ENCODE results near the gene GRID1.

The GRID1 gene

DNA sequence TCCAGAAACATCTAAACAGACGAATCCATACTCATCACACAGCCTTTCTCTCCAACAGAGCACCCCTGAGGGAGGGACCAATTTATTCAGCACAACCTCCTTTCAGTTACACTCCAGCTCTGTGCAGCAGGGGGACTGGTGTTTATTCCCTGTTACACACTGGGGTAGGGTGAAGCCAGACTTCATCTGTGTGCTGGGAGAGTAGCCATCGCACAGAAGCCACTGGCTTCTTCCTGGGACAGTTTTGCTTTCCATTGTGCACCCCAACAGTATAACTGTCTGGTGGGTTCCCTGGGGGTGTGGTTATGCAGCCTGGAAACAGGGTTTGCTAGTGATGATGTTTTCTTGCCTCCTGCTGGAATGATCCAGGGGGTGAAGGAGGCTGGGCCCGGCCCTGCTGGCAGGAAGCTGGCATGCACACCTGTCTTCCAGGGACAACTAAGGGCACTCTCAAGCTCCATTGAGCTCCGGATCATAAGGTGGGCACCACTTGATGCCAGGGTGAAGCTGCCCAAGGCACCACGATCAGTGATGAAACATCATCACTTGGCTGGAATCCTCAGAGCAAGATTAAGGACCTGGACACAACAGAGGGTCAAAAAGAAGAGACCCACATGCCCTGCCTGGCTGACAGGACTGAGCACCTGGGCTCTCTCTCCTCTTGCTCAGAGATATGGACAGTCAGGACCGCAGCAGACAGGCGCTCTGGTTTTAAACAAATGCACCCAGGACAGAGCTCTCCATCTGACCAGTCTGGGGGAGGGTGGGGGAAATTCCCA lies 293.2 kb downstream of the GRID1 start:
- DNase-seq: no peak

DNA sequence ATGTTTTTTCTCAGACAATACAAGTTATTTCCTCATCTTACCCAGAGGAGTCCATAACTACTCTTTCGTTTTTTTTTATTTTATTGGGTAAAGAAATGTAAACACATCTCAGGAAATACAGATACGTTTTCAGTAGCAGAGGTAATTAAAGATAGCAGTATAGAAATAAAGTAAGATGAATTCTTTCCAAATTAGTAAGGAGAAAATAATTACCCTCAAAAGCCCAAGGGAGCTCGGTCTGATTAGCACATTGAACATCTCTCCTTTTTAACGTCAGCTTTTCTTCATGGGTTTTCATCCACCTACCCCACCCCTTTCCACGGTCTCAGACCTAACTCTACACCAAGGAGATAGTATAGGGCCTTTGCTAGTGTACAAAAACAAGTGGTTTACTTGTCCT lies 294.2 kb downstream of the GRID1 start:
- no peak for DNase-seq

DNA sequence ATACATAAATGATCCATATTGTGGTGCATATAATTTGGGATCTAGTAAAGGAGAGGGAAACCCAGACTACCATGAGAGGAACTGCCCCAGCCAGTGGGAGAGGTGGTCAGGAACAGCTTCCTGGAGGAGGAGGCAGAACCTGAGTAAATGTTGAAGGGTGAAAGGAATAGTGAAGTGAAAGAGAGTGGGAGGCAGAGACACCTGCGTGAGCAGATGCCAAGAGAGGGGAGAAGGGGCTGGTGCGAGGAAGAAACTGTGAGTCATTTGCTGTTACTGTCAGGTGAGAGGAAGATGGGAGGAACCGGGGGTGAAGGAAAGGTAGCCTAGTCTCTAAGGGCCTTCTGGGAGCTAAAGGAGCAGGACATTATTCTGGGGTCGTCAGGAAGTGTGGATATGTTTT lies 294.8 kb downstream of the GRID1 start:
- DNase-seq: no peak

DNA sequence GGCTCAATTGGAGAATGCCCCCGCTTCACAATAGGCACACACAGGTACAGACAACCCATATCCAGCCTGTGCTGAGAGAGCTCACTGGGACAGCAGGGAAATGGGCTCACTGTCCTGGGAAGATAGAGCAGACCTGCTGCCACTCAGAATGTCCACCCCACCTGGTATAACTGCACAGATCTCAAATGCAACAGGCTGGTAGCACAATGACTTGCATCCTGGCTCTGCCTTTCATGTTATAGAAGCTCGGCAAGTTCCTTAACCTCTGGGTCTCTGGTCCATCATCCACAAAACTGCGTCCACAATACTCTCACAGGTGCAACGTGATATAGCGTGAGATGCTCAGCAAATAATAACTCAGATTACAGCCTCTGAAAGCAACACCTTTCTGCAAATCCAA lies 295.4 kb downstream of the GRID1 start:
- DNase-seq: no peak

DNA sequence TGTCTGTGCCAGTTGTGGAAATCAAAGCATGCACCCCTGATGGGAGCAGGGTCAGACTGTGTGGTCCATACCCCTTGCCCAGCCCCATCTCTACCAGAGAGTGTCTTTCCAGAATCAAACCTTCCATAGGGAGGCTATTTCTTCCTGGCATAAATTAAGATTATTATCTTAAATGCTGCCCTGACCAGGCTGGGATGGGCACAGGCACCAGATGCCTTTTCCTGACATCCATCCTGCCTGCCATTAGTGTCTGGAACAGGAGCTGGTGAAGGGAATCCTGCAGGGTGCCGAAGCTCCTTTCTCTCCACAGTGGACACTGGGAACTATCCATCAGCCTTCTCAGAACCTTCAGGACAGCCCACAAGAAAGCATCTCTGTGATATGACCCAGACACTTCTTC lies 296.3 kb downstream of the GRID1 start:
- DNase-seq: no peak

DNA sequence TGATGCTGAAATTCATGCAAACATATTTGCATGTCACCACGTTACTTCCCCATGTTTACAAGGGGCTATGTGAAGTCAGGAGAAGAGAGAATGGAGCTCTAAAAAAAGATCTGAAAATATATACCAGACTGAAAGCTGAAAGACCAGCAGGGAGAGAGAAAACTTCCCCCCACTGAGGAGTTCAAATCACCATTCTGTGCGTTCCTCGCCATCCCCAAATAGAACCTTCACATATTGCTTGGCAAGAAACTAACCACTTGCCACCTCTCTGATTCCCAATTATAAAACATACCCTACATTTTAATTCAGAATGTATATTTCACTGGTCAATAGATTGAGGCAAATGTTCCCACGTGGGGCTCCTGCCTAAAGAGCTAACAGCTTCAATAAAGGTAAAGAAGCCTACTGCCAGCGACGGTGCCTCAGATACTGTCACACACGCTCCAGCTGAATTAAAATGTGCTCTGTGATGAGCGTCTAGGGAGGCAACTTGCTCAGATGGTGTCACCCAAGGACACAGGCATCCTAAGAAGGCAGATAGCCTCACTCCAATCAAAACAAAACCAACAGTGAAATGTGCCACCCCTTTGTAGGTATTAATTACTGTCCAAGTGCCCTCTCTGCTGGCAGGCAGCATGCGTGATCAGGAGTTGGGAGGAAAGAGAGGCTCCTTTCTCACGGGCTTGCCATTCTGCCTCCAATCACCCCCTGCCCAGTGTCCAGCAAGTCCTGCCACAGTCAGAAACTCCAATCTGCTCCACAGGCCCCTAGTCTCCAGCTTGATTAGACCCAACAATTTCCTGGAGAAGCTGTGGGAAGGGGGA lies 298.2 kb downstream of the GRID1 start:
- DNase-seq: no peak

DNA sequence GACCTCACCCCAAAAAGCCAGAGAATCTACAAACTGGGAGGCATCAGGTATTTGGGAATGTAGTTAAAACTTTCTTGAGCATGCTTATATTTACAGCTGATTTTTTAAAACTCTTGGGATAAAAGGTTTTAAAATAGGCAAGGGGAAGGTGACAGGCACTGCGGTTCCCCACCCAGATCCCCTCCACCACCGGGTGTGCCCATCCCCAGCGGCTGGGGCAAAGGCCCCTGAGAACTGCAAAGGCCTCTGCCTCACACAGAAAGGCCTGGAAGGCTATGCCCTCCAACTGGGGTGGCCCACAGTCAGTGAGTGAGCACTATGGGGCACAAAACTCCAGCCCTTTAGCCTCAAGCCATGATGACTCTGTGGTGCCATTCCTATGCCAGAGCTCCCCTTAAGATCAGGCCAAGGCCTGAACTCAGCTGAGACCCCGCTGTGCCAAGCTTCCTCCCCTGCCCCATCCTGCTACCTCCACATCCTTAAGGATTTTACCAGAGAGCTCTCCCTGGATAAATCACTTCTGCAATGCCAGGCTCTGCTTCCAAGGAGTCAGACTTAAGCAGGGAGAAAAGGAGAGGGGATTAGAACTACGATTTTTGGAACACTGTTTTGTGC lies 299.1 kb downstream of the GRID1 start:
- no peak for DNase-seq

DNA sequence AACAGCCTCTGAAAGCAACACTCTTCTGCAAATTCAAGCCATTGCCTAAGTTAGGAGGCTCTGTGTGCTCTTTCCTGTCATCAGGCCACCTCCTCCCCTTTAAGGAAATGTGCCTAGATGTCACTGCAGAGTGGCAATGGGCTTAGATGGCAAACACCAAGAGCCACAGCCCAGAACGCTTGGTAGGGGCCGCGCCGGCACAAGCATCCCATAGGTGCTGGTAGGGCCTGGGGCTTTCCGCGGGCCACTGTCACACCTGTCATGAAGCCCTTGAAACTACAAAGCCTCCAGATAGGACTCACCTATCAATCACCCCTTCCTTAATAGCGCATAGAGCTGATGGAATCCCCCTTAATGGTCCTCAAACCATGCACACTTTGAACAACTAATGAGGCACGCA lies 299.9 kb downstream of the GRID1 start:
- DNase-seq: no peak

DNA sequence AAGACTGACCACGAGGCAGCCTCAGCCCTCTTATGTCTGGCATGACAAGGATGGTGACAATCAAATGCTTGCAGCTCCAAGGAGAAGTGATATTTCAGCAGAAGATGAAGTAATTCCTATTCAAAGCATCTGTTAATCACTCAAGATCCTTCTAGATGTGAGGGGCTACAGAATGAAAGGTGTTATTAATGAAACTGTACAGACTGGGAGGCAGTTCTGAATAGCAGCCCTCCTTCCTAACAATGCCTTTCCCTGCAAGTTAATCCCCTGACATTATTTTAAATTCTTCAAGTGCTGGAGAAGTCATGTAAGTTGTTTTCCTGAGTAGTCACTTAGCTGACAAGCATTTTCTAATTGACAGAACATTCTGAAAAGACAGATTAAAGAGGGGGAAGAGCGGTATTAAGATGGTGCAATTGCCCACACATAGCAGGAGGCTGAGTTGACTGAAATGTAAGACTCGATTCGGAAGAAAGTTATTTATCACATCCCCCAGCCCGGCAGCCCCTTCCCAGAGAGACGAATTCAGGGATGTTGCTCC lies 300.8 kb downstream of the GRID1 start:
- DNase-seq: no peak

DNA sequence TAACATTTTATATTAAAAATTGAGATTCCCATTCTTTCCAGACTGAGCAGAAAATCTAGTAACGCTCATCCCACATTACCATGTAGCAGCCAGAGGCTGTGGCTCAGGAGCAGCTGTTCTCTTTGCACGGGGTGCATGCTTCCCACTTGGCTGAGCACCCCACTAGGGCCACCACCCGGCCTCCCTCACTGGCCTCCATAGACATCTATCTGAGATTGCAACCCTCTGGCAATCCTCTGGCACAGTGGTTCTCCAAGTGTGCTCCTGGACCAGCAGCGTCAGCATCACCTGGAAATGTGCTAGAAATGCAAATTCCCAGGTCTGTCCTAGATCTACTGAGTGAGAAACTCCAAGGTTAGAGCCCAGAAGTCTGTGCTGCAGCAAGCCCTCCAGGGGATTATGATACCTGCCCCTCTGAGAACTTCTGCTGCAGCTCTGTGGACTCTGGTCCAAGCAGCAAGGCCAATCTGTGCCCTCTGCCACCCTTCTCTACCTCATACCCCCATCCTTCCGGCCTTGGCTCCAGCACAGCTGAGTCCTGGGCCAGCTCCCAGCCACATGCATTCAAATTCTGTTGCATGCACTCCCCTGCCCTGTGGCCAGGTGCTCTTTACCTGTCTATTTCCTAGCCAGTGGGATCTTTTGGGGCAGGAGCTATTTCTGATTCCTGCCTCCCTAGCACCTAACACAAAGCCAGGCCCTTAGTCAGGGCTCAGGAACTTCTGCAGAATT lies 301.5 kb downstream of the GRID1 start:
- no peak for DNase-seq

DNA sequence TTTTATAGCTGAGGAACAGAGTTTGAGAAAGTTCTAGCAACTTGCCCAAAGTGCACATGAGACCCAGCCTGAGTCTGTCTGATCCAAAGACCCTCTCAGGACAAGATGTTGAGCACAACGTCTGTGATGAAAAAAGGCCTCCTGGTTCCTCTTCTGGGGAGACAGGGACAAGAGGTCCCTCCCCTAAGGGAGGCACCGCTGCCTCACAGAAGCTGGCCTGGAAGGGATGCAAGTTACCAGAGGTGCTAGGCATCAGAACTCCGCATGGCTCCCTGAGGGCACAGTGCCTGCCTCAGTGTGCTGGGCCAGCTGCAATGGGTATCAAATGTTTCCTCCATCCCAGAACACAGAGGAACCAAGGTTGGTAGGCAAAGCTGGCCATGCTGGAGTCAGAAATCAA lies 302.4 kb downstream of the GRID1 start:
- DNase-seq: no peak

DNA sequence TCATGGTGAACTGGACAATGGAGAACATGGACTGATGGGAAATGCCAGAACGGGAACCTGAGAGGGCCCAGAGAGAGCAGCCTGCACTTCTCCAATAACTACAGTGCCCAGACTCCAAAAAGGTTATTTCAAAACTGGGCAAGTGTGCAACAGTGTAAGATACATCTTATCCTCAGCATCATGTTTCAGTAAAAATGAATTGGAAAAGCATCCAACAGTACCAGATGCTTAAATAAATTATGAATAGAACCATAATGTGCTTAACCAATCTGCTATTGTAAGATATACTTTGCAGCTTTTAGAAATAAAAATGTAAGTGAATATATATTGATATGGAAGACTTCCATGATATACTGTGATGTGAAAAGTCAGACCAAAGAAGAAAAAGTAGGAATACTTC lies 303.3 kb downstream of the GRID1 start:
- no peak for DNase-seq

DNA sequence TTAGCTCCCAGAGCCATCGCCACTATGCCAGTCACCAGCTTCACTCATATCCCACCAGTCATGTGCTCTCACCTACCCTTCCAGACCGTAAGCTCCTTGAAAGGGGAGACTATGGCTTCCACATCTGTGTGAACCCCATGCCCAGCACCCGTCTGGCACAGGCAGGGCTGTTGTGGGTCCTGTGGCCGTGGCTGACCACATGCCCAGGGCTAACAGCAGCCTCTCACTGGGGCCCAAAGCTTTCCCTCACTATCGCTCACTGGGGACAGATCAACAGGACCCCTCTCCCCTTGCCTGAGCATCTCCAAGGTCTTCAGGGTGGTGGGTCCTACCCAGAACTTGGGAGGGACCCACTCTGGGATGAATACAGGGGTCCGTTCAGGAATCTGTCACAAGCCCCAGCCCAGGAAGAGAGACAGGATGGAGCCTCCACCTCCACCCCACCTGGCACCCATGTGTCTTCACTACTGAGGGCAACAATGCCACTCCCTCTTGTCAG lies 303.9 kb downstream of the GRID1 start:
- DNase-seq: no peak

DNA sequence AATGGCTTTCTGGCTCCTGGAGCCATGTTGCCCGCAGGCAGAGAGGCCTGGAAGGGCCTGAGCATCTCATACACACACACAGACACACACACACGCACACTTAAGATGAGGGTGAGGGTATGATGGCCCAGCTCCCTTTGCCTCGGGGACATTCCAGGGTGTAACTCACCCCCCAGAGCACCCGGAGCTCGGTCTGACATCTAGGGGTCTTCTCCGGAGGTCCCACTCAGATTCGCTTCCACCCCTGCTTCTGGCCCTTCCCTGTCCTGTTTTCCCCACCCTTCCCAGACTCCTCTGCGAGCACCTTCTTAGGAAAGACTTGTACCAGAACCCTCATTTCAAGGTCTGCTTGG lies 304.4 kb downstream of the GRID1 start:
- DNase-seq: no peak

DNA sequence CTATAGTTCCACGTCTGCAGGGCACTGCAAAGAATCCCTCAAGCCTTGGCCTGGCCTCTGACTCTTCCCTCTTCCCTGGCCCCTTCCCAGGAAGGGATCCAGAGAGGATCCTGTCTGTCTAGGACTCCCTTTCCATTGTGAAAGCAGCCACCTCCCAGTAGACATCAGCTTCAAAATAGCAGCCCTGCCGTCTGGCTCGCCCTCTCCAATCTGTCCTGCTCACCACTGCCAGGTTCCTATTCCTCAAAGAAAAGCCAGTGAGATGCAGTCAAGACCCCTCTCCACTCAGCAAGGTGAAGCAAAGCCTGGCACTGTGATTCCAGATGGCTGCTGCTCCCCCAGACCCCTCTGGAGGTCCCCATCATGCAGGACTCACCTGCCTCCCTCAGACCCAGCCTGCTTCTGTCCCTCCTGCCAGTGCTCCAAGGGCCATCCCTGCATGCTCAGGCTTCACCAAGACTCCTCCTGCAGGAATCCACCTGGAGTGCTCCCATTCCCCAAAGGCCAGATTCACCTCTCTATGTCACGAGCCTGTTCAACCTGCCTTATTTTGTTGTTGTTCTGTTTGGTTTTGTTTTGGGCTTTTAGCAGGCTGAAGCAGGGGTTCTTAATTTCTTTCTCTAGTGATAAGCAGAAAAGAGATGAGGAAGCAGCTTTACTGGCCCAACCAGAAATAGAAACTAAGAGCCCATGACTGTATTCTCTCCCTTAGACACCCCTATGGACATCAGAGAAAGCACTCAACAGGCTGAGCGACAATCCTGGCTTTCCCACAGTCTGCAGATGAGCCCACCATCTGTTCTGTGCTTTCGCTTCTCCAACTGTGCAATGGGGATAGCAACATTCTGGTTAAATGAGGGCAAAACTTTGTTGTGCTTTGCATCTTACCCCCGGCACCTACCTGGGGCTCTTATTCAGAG lies 305.1 kb downstream of the GRID1 start:
- no peak for DNase-seq

DNA sequence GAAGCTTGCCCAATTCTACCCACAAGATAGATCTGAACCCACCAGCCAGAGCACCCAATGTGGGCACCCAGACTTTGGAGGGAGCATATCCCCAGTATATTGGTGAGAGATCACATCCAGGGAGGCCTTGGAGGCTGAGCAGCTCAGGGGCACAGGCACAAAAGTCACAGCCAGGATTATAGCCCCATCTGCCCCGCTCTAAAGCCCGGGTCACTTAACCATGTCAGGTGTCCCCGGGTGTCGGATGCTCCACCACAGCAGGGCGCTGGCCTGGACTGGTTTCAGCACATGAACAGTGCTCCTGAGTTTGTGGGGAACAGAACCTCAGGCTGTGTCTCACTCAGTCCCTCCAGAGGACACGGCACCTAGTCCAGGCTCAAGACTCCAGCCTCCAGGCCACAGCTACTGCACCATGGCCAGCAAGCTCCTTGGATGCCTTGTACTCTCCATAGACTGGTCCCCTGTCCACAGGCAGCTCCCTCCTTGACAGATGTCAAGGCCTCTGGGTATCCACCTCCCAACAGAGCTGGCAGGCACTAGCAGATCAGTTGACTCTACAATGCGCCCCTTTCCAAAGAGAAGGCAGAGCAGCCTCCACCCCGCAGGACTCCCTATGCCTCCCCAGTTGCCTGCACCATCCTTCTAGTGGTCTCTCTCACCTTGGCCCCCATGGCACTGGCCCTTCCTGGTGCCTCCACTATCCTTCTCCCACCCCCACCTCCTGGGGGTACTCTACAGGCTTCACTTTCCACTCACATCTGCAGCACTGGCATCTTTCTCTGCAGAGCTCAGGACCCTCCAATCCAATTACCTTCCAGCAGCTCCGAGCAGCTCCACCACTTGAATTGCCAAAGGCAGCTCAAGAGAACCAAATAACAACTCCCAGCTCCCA lies 306.0 kb downstream of the GRID1 start:
- DNase-seq: no peak

DNA sequence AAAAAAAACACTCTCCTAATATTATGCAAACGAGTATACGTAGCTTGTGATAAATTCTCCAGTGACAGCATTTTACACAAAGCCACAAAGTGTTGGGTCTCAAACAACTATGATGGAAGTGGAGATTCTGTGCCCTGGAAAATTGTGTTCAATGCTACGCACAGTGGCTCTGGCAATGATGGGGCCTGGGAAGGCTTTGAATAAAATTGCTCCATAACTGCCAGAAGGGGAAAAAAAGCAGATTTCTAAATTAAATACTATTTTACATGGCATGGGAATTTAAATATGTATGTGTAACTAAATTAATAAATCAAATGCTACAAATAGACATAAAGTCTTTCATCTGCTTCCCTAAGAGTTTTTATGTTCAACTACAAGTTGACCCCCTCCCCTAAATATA lies 306.7 kb downstream of the GRID1 start:
- no peak for DNase-seq

DNA sequence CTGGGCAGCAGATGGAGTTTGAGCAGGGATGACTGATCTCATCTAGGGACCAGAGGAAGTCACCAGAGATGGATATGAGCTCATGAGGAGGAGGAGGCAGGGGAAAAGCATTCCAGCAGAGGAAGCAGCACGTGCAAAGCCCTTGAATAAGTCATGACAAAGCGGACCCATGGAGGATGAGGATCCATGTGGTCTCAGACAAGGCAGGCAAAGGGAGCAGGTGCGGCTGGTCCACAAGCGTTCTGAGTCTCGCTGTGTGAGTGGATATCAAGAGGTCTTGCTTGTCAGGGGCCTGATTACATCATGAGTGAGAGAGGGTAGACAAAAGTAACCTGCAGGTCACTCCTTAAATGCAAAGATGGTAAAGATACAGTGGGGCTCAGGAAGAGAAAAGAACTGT lies 307.6 kb downstream of the GRID1 start:
- no peak for DNase-seq

DNA sequence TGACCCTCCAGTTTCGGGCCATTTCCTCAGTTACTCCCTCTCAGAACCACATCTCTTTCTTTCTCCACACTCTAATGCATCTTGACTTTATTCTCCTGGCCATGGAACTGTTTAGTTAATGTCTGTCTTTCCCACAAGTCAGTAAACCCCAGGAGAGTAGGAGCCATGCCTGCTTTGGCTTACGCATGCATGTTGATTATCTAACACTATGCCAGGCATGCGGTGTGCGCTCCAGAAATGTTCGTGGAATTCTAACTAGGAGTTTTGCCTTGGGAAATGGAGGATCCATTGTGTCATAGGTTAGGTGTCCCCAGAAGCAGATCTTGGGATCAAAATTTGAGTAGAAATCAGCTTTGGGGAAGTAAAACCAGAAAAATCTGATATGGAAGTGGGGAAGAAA lies 308.9 kb downstream of the GRID1 start:
- no peak for DNase-seq

DNA sequence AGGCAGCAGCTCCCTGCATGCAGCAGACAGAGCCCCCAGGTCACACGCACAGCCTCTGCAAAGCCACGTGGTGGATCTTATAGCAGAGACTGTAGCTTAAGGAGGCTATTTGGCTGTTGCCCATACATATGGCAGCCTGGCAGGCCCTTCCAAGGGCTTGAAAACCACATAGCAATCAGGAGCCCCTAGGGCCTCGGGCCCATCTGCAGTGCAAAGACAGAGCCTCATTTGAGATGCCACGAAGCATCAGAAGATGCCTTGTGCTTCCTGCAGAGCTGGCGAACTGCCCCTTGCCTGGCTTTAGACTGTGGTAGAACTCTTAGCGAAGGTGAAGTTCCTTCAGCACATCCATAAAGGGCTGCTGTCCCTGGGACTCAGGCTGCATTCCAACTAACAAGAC lies 309.9 kb downstream of the GRID1 start:
- DNase-seq: no peak

DNA sequence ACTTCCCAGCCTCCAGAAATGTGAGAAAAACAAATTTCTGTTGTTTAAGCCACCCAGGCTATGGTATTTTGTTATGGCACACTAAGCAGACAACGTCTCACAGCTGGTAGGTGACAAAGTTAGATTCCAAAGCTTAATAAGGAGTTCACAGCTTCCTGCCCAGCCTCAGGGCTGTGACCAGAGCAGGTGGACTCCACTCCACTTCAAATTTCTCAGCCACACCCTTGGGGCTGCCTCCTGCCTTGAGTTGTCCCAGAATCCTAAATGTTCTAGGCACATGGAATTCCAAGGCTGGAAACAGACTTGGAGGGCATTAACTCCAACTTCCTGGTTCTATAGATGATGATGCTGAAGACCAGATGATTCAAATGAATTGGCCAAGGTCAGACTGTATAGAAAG lies 310.7 kb downstream of the GRID1 start:
- DNase-seq: no peak
